ENCODE data around the gene SH2D1A. TPM values are rescaled to one million over a fixed set of nuclear protein-coding genes. Genes with fewer than 3 reads are reported as not detected.
"Not testable (repeated sequence)": the region's sequence is repeated elsewhere in the genome, so short reads cannot be mapped to it uniquely, and the experiment has no call there.

The SH2D1A gene
- total RNA-seq, 2 donors from 2014 or later = 1.7 TPM; not detected in 1

- TF ChIP-seq, protein P1, sequence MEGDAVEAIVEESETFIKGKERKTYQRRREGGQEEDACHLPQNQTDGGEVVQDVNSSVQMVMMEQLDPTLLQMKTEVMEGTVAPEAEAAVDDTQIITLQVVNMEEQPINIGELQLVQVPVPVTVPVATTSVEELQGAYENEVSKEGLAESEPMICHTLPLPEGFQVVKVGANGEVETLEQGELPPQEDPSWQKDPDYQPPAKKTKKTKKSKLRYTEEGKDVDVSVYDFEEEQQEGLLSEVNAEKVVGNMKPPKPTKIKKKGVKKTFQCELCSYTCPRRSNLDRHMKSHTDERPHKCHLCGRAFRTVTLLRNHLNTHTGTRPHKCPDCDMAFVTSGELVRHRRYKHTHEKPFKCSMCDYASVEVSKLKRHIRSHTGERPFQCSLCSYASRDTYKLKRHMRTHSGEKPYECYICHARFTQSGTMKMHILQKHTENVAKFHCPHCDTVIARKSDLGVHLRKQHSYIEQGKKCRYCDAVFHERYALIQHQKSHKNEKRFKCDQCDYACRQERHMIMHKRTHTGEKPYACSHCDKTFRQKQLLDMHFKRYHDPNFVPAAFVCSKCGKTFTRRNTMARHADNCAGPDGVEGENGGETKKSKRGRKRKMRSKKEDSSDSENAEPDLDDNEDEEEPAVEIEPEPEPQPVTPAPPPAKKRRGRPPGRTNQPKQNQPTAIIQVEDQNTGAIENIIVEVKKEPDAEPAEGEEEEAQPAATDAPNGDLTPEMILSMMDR (IDR thresholded peaks at IDR 0.05) = no peak
- Histone ChIP-seq H3K27me3 (no peaks in the 10 kb centered on the region), H3K27ac (no peak within 1 kb of the TSS), H3K36me3 (no peaks in the 10 kb centered on the region), H3K9me3 (no peaks in the 10 kb centered on the region), H3K4me3 (no peak within 1 kb of the TSS), H3K4me1 (no peaks in the 10 kb centered on the region)
- DNase-seq (ENCODE audit: low spot score) = no peak
Observed at GRCh38 chrX:124332481-124333424, 13.6 kb upstream of the SH2D1A start, which contains the start of gene TEX13D. TSS of gene TEX13D (plus strand) at chrX:124332660. CDS start at chrX:124332918, 258 bp downstream.

DNA sequence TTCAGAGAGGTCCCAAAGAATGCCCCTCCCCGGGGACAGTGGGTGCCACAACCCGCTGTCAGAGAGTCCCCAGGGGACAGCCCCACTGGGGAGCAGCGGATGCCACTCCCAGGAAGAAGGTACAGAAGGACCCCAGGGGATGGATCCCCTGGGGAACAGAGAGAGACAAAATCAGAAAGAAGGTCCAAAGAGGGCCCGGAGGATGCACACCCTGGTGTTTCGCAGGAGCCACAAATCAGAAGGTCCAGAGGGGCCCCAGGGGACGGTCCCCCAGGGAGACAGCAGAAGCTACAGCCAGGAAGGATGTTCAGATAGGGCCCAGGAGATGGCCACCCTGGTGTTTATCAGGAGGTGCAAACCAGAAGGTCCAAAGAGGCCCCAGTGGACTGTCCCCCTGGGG, 12.5 kb upstream of the SH2D1A start:
- no peaks in the 10 kb centered on the region for H3K4me1 ChIP-seq
- TF ChIP-seq, protein P1 (IDR thresholded peaks at IDR 0.05) = no peak
- H3K36me3 ChIP-seq = no peaks in the 10 kb centered on the region
- no peaks in the 10 kb centered on the region for H3K9me3 ChIP-seq
- no peak overlapping the region for H3K4me3 ChIP-seq
- no peaks in the 10 kb centered on the region for H3K27me3 ChIP-seq
- DNase-seq (ENCODE audit: low spot score) = no peak
- no peak overlapping the region for H3K27ac ChIP-seq

- not testable (repeated sequence) for H3K4me1 ChIP-seq; H3K4me3 ChIP-seq; H3K36me3 ChIP-seq; H3K27me3 ChIP-seq; DNase-seq (ENCODE audit: low spot score); H3K9me3 ChIP-seq; H3K27ac ChIP-seq
Observed at GRCh38 chrX:124334555-124334954, 11.8 kb upstream of the SH2D1A start.

DNA sequence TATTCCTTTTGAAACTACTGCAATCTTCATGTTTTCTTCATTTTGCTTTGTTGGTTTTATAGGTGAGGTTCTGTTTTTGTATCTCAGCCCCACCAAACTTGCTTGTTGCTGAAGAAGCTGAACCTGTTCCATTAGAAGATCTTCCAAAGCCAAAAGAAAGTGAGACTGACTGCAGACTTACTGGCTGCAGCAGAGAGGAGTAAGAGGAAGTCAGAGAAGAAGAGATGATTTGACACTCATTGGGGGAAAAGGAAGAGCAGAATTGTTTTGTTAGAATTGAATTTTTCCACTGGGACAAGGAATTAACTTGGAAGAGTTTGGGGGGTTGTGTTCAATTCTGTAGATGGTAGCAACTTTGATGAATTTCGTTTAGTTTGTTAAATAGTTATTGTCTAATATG, 10.8 kb upstream of the SH2D1A start:
- Histone ChIP-seq H3K4me1 (no peaks in the 10 kb centered on the region), H3K4me3 (no peak overlapping the region), H3K36me3 (no peaks in the 10 kb centered on the region), H3K27me3 (no peaks in the 10 kb centered on the region), H3K27ac (no peak overlapping the region), H3K9me3 (no peaks in the 10 kb centered on the region)
- TF ChIP-seq, protein P1 (IDR thresholded peaks at IDR 0.05) = no peak
- no peak for DNase-seq (ENCODE audit: low spot score)

DNA sequence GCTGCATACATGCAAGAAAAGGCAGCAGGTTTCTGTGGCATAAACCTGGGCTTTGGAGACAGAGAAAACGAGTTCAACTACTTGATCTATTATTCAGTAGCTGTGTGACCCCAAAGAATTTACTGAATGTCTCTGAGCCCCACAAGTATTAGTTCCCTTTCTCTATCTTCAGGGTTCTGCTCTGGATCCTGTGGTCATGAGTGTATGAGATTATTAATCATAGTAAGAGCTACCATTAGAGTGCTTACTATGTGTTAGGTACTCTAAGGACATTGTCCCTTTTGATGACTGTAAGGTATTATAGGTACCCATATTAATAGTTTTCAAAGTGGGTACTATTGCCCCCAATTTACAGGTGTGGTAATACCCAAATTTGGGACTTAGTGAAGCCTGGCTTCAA, 8.4 kb upstream of the SH2D1A start:
- Histone ChIP-seq H3K4me1 (no peaks in the 10 kb centered on the region), H3K9me3 (no peaks in the 10 kb centered on the region), H3K36me3 (no peaks in the 10 kb centered on the region), H3K27me3 (no peaks in the 10 kb centered on the region), H3K4me3 (no peak overlapping the region), H3K27ac (no peak overlapping the region)
- no peak for DNase-seq (ENCODE audit: low spot score)
- TF ChIP-seq, protein P1 (IDR thresholded peaks at IDR 0.05) = no peak

- no peaks in the 10 kb centered on the region for H3K27me3 ChIP-seq
- no peak overlapping the region for H3K27ac ChIP-seq
- no peaks in the 10 kb centered on the region for H3K4me1 ChIP-seq
- H3K9me3 ChIP-seq = no peaks in the 10 kb centered on the region
- TF ChIP-seq, protein P1 (IDR thresholded peaks at IDR 0.05) = no peak
- H3K36me3 ChIP-seq = no peaks in the 10 kb centered on the region
- no peak for DNase-seq (ENCODE audit: low spot score)
- H3K4me3 ChIP-seq = no peak overlapping the region
Observed at GRCh38 chrX:124338733-124339514, 7.4 kb upstream of the SH2D1A start.
